SW480 (cell line): Measurements from ENCODE around the gene COL24A1.
"Not testable (repeated sequence)": the region's sequence is repeated elsewhere in the genome, so short reads cannot be mapped to it uniquely, and the experiment has no call there.

Source experiments
- DNase-seq: peaks from one replicate; pipeline ENCODE4 v3.0.0-alpha.2; 2016; ENCODE audit warnings: low spot score

COL24A1 gene

DNA sequence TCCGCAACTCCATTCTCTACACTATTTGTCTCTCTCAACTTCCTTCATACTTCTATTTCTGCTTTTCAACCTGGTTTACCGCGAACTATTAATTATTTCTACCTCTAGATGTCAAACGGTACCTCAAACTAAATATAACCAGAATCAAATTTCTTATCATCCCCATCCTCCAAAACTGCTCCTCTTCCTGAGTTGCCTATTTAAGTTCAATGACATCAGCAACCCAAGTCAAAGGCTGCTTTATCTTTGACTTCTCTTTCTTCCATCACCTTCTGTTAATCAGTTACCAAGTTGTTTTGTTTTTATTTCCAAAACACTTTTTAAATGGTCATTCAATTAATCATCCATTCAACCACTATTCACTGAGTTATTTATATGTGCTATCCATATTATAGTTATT lies 171.9 kb downstream of the COL24A1 start:
- no peak for DNase-seq

DNA sequence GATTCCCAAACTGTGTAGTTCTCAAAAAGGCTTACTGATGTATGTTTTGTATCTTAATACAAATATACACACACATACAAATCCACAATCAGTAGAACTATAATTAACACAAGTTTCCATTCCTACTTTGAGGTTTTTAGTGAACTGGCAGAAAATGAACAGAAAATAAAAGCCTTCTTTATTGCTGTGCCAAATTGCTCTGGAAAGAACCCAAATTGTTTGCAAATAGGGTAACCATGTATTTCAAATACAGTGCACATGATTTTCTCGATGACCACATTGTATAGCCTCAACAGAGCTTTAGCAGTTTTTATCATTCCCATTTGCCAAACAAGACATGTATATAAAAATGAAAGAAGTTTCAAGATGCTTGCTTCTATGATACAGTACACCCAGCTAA lies 173.3 kb downstream of the COL24A1 start:
- DNase-seq: no peak

DNA sequence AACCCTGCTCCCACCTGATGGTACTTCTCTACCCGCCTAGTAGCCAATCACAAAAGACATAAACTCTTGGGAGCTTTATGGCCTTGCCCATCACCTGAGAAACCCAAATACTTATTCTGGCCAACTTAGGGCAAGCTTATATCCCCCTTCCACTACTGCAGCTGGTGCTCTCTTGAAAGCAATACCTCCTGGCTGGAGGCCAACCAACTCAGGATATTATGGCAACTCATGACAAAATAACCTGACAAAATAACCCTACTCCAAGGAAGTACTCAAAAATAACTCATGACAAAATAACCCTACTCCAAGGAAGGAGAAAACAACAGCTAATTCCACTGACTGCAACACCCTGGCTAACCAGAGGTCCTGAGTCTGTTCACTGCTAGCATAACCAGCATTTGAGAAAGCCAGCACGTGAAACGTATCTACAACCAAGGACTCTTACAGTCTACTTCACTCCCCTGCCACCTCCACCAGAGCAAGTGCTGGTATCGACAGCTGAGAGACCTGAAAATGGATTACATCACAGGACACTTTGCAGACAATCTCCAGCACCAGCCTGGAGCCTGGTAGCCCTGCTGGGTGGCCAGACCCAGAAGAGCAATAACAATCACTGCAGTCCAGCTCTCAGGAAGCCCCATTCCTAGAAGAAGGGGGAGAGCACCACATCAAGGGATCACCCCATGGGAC lies 179.9 kb downstream of the COL24A1 start:
- DNase-seq: no peak

DNA sequence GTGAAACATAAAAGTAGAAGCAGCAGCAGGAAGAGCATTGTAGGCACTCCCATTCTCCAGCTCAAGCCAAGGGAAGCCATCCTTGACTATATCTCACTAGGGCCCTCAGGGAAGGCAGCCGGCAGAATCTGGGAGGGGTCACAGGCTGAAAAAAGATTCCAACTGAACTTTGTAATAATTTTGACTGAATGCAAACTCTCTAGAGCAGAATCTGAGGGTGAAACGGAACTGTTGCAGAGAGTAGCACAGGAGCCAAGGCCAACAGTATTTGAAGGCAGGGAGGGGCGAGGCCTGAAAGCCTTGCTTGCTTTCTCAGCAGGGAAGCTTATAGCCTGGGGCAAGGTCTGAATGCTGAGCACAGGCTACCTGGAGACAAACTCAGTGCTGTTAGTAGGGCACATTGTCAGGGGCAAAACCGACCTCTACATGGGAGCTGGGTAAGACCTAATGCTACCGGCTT lies 180.6 kb downstream of the COL24A1 start:
- DNase-seq: no peak

DNA sequence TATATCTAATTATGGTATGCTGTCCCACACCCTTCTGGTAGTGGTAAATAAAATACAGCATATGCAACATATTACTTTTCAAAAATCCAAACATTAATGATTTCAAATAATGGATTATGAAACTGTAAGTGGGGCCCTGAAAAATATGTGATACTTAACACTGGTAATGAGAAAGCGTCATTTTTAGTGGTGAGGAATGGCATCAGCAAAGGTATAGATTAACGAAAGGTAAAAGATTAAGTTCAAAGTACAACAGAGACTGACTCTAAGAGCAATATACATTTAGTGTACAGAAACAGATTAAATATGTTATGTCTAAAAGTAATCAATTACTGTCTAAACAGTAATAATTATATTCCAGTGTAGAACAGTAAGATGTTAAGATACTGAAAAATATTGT lies 194.1 kb downstream of the COL24A1 start:
- DNase-seq: no peak

DNA sequence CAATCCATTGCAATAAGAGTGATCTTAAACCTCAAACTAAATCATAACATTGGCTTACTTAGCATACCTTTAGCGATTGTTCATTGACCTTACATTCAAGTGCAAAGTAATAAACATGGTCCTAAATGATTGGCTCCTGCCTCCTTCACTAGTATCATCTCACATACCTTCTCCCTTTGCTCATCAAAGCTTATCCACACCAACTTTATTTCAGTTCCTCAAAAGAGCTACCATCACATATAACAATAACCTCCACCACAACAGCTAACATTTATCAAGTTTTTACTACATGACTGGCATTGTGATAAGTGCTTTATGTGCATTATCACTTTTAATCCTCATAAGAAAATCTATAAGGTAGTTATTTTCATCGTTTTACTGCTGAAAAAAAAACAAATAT lies 198.8 kb downstream of the COL24A1 start:
- DNase-seq: no peak

DNA sequence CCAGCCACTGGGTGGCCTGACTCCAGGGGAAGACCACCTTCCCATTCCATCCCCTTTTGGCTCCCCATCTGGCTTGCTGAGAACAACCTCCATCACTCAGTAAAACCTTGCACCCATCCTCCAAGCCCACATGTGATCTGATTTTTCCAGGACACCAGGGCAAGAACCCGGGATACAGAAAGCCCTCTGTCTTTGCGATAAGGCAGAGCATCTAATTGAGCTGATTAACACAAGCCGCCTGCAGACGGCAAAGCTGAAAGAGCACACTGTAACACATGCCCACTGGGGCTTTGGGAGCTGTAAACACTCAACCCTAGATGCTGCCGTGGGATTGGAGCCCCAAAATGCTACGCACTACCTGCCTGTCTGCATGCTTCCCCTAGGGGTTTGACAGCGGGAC lies 201.4 kb downstream of the COL24A1 start:
- not testable (repeated sequence) for DNase-seq

DNA sequence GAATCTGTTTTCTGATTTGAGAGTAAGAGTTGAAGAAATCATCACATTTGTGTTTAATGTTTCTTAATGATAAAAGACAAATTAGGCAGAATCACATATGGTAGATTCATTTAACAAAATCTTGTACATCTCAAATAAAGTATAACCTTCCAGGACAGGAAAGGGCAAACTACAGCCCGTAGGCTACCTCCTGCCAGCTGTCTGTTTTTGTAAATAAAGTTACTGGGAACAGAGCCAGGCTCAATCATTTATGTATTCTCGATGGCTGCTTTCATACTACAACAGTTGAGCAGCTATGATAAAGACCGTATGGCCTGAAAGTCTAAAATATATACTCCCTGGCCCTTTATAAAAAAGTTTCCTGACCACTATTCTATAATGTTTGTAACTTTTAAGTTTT lies 204.1 kb downstream of the COL24A1 start:
- no peak for DNase-seq

DNA sequence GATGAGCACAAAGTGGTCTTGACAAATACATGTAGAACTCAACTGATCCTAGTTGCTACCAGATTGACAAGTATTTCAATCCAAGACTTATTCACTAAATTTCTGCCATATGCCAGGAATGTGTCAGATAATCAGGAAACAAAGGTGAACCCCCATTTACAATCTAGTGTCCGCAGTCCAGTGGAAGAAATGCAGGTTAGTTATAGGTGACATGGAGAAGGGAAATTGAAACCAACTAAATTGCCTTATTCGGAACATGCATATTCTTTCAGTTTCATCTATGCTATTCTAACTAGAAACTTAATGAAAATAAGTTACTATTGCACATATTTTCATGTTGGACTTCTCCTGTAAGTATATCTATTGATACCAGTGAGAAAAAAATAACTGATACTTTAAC lies 209.4 kb downstream of the COL24A1 start:
- DNase-seq: no peak

DNA sequence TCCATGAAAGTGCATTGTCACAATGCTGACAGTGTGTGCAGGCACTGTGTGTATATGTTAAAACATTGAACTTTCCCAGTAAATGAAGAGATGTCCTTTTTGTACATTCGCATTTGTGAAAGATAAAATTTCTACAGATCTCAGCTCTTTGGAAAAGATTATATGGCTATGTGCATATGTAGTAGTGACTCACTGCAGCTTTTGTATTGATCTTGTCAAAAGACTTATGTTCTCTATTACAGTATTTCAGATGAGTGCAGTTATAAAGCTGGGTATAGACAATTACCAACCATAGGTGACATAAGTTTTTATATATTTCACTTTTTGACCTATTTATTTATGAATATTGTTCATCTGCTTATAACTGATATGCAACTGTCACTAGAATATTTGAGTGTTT lies 212.6 kb downstream of the COL24A1 start:
- DNase-seq: no peak

DNA sequence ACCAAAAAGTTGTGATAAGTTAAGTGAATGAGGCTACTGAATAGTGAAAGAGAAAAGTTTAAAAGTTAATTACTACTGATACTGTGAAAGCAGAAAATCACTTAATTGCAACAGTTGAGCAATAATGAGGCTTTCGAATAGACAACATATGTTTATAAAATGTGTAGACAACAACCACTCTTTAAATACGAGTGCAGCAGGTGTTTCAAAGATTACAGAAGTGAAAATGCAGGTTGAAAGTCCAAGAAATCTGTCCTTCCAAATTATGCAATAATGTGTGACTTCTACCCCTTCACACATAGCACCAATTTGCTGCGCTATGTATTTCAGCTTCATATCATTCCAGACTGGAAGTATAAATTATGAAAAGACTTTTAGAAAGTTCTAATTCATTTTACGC lies 213.0 kb downstream of the COL24A1 start:
- no peak for DNase-seq

DNA sequence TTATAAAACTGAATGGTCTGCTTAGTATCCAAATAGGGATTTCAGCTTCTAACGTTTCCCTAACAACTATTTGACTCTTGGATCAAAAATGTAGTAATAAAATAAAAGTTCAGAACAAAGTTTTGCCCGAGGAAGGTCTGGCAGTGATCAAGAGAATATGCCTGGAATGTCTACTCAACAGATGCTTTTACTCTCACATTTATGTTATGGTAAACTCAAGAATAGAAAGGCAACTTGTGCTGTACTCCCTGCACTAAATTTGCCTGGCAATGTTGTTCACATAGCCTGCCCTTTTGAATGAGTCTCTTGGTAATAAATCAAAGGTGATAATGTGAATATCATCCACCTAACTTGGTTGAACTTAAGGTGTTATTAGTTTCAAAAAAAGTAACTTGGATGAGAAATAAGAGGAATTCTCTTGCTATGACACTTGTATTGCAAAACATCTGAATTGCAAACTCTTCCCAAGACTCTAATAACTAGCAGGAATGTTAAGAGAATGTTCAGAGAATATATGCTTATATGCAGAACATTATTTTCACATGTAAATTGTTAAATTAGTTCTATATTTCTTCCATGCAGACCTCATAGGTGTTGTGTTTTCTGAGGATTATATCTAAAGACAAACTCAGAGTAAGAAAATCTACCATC lies 215.8 kb downstream of the COL24A1 start:
- DNase-seq: no peak

DNA sequence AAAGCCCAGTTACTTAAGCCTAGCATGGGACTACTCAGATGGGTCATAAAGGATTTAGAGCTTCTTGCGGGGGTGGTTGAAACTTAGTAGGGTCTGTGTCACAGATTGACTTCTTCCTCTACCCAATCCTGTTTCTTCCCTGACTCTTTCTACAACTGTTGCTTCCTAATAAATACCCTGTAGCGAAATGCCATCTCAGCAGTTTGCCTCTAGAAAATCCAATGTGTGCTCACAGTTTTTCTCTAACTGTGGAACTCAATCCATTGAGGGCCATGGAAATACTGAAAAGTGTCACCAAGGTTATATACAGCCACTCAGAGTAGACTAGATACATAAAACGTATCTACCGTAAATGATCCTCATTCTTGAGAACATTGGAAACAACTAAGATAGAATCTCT lies 217.7 kb downstream of the COL24A1 start:
- no peak for DNase-seq

DNA sequence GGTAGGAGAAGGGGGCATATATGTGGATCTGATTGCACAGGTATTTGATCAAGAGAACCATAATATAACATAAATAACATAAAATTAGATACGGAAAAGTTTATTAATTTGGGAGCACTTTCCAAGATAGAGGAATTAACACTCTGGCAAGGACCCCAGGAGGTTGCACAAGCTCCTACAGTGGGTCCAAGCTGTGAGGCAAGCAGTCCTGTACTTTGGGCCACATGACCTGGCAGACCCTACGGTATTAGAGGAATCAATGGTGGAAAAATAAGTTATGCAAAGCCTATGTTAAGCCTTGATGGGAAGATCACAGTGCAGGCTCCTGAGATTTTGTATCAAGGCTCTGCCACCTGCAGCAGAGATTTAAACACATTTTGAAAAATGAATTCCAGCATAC lies 220.1 kb downstream of the COL24A1 start:
- no peak for DNase-seq

DNA sequence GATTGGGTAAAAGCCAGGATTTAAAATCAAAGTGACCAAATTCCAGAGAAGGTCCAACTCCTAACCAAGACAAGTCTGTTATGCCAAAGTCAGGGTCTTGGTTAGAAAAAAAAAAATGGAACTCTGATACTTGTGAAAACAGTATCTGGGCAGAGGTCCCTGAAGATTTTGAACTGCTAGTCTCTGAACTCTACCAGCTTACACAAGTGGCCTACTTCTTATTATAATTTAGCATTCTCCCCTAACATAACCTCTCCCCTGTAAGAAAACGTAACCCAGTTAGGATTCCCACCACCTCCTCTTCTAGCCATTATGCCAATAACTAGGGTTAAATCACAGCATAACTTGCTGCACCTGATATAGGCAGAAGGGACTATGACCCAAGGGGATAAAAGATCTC lies 220.5 kb downstream of the COL24A1 start:
- no peak for DNase-seq

DNA sequence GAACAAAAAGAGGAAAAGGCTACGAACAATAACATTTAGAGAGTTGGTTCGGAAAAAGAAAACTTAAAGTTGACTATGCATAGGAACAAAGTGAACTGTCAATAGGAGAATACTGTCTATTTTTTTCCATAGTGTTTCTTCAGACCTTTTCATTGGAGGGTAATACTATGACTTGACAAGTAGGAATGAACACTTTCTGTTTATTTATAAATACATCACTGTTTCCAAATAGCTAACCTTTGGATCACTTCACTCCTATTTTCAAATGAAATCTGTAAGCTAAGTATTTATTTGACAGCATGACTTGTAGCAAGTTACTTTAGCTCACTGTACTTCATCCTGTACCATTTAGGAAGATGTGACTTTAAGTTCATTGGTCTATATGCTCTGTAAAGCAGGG lies 221.3 kb downstream of the COL24A1 start:
- DNase-seq: no peak

DNA sequence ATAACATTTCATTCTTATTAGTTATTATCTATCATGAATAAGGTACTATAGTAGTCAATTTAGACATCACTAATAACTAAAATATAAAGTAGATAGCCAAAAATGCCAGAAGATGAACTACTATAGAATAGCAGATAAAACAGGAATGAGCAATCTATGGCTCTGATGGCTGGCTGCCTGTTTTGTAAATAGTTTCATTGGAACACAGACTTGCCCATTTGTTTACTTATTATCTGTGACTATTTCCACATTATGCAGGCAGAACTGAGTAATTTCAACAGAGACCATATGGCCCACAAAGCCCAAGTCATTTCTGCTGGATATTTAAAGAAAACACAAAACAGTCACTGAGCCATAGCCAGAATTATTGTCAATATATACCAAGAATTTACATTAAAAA lies 222.1 kb downstream of the COL24A1 start:
- DNase-seq: no peak

DNA sequence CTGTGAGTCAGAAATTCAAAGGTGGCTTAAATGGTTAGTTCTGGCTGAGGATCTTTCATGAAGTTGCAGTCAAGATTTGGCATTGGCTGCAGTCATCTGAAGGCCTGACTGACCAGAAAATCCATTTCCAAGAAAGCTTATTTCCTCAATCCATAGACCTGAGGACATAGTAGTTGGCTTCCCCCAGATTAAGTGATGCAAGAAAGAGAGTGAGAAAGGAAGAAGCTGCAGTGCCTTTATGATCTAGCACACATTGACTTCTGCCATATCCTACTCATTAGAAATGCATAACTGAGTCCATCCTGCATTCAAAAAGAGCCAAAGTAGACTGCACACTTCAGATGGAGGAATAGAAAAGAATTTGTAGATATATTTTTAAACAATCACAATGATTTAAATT lies 222.6 kb downstream of the COL24A1 start:
- DNase-seq: no peak

DNA sequence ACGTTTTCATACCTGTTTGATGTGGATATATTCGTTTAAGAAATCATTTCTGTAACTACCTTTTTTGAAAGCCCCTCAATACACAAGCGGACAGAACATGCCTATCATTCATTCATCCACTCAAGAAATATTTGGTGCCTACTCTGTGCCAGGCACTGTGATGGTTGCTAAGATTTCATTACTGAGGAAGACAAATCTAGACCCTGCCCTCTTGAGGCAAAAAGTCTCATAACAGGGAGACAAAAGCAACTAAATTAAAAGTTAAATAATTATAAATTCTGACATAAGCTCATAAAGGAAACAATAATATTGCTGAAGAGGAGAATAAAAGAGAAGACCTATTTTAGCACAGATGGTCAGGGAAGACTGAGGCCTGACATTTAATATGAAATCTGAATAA lies 244.8 kb downstream of the COL24A1 start:
- no peak for DNase-seq

DNA sequence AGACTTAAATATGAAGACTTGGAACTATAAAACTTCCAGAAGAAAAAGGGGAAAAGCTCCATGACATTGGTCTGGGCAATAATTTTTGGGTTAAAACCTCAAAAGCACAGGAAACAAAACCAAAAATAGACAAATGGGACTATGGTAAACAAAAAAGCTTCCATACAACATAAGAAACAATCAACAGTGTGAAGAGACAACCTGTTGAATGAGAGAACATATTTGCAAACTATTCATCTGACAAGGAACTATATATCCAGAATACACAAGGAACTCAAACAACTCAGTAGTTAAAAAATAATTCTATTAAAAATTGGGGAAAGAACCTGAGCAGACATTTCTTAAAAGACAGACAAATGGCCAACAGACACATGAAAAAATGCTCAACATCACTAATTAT lies 255.7 kb downstream of the COL24A1 start:
- DNase-seq: no peak

DNA sequence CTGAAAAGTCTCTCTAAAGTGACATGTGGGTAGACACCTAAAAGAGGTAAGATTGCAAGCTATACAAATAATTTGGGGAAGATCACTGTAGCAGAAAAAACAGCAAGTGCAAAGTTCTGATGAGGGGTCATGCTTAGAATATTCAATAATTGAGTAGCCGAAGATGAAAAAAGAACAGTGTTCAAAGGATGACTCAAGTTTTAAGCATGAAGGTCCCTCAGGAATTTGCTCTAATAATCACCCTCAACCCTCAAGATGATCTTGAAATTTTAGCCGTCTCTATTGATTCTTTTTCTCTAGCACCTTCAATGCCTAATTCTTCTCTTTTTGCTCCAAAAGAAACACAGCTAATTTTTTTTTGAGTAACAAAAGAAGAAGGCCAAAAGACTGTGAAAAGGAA lies 257.7 kb downstream of the COL24A1 start:
- no peak for DNase-seq

DNA sequence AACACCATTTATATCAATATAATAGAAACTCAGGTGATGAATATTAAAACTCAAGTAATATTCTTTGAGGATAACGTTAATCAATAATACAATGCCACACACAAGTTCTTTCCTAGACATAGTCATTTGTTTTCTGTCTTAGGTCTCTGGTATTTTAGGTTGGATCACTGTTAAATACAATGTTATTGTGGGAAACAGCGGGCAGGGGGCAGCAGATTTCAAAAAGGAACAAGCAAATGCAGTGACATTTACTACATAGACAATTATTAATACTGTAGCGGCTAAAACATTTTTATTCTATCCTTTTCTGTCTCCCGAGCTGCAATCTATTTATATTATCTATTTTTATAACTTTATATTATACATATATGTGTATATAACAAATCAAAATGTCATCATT lies 261.9 kb downstream of the COL24A1 start:
- no peak for DNase-seq

DNA sequence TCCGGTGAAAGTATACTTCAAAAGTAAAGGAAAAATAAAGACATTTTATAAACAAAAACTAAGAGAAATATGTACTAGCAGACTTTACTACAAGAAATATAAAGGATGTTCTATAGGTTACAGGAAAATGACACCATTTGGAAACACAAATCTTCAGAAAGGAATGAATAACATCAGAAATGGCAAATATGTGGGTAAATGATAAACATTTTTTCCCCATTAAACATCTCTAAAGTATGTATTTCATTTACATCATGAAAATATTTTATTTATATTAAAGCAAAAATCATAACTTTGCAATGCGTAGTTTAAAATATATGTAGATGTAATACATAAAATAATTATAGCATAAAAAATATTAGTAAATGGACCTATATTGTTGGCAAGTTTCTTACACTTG lies 264.2 kb downstream of the COL24A1 start:
- no peak for DNase-seq

DNA sequence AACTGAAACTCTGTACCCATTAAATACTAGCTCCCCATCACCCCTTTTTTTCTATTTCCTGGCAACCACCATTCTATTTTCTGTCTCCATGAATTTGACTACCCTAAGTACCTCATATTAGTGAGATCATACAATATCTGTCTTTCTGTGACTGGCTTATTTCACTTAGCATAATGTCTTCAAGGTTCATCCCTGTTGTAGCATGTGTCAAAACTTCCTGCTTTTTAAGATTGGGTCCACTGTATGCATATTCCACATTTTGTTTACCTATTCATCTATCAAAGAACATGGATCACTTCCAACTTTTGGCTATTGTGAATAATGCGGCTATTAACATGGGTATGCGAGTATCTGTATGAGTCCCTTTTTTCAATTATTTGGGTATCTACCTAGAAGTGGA lies 266.7 kb downstream of the COL24A1 start:
- DNase-seq: no peak
